NB4 (cell line): ENCODE data around the gene CACNA2D3.

Experiments used
- DNase-seq: peaks from one replicate; pipeline ENCODE4 v3.0.0; 2010; ENCODE audit warnings: low read depth
- H3K4me3 ChIP-seq: one replicate; pipeline ENCODE4 v1.5.1; 2011; ENCODE audit warnings: mild to moderate bottlenecking, low read depth, low read length, moderate library complexity
- MYC ChIP-seq: IDR thresholded peaks from 2 replicates; pipeline ENCODE4 v1.6.1; 2011; ENCODE audit warnings: low read depth, low read length
- POLR2A ChIP-seq: IDR thresholded peaks from 2 replicates; pipeline ENCODE4 v1.6.1; 2011; ENCODE audit warnings: mild to moderate bottlenecking; ENCODE audit not compliant: insufficient read length; ENCODE audit errors: extremely low read depth
- TF ChIP-seq, protein P1 (sequence below): IDR thresholded peaks from one replicate; pipeline ENCODE4 v1.5.1; 2012; ENCODE audit warnings: low read depth, low read length
- TF ChIP-seq, protein P2 (sequence below): IDR thresholded peaks from 2 replicates; pipeline ENCODE4 v1.6.1; 2011; ENCODE audit warnings: low read depth, low read length

The CACNA2D3 gene

GRCh38 chr3:54484334-54484733, 362.0 kb downstream of the CACNA2D3 start:
- H3K4me3 ChIP-seq: no peak overlapping the region
- TF ChIP-seq MYC (no peak), POLR2A (no peak)
- TF ChIP-seq, protein P1, sequence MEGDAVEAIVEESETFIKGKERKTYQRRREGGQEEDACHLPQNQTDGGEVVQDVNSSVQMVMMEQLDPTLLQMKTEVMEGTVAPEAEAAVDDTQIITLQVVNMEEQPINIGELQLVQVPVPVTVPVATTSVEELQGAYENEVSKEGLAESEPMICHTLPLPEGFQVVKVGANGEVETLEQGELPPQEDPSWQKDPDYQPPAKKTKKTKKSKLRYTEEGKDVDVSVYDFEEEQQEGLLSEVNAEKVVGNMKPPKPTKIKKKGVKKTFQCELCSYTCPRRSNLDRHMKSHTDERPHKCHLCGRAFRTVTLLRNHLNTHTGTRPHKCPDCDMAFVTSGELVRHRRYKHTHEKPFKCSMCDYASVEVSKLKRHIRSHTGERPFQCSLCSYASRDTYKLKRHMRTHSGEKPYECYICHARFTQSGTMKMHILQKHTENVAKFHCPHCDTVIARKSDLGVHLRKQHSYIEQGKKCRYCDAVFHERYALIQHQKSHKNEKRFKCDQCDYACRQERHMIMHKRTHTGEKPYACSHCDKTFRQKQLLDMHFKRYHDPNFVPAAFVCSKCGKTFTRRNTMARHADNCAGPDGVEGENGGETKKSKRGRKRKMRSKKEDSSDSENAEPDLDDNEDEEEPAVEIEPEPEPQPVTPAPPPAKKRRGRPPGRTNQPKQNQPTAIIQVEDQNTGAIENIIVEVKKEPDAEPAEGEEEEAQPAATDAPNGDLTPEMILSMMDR: no peak
- TF ChIP-seq, protein P2, sequence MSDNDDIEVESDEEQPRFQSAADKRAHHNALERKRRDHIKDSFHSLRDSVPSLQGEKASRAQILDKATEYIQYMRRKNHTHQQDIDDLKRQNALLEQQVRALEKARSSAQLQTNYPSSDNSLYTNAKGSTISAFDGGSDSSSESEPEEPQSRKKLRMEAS: no peak
- DNase-seq: no peak

- H3K4me3 ChIP-seq: no peak overlapping the region
- no peak for TF ChIP-seq POLR2A
- DNase-seq: no peak
These were observed 364.0 kb downstream of the CACNA2D3 start for GRCh38 chr3:54486317-54486716.

GRCh38 chr3:54488297-54488696, 365.9 kb downstream of the CACNA2D3 start:
- no peak for DNase-seq

DNA sequence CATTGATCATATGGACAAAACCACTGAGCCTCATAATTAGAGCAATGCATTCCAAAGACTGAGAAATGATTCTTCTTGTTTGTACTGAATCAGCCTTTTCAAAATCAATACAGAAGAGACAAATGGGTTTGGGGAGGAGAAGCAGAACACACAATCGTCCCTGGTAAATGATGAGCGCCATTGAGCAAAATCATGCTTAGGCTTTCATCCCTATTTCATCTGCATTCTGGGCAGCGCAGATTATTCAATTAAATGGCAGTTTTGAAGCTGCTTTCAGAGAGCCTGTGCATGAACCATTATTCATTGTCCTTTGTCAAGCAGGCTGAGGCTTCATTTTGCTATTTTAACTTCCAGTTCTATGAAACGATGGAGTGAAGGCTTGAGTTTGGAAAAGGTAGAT, 371.9 kb downstream of the CACNA2D3 start:
- no peak overlapping the region for H3K4me3 ChIP-seq
- TF ChIP-seq MYC: no peak
- TF ChIP-seq, protein P1: no peak
- no peak for TF ChIP-seq POLR2A
- TF ChIP-seq, protein P2: no peak
- no peak for DNase-seq

More at GRCh38 chr3:54488297-54488696, 365.9 kb downstream of the CACNA2D3 start:
- H3K4me3 ChIP-seq: no peak overlapping the region
- TF ChIP-seq, protein P1: no peak
- no peak for TF ChIP-seq POLR2A
- TF ChIP-seq, protein P2: no peak
- no peak for TF ChIP-seq MYC

GRCh38 chr3:54506603-54507002, 384.3 kb downstream of the CACNA2D3 start:
- TF ChIP-seq POLR2A: no peak
- TF ChIP-seq, protein P2: no peak
- TF ChIP-seq, protein P1: no peak
- TF ChIP-seq MYC: no peak

GRCh38 chr3:54507876-54508460, 385.6 kb downstream of the CACNA2D3 start:
- TF ChIP-seq, protein P1: no peak
- TF ChIP-seq POLR2A: no peak
- TF ChIP-seq, protein P2: no peak
- TF ChIP-seq MYC: no peak
- no peak overlapping the region for H3K4me3 ChIP-seq
- DNase-seq: no peak

More at GRCh38 chr3:54506603-54507002, 384.3 kb downstream of the CACNA2D3 start:
- H3K4me3 ChIP-seq: no peak overlapping the region
- no peak for DNase-seq
